HG03097 (cell line): ENCODE measurements around the gene SYNE2.
A peak's percentile ranks its signal among the peaks of the same experiment; 100 is the strongest.

Experiments
- ATAC-seq: cut with Tn5 transposase; IDR thresholded peaks from one replicate; pipeline ENCODE4 v1.9.1; 2021; ENCODE audit not compliant: unreplicated experiment, low FRiP score

The SYNE2 gene

DNA sequence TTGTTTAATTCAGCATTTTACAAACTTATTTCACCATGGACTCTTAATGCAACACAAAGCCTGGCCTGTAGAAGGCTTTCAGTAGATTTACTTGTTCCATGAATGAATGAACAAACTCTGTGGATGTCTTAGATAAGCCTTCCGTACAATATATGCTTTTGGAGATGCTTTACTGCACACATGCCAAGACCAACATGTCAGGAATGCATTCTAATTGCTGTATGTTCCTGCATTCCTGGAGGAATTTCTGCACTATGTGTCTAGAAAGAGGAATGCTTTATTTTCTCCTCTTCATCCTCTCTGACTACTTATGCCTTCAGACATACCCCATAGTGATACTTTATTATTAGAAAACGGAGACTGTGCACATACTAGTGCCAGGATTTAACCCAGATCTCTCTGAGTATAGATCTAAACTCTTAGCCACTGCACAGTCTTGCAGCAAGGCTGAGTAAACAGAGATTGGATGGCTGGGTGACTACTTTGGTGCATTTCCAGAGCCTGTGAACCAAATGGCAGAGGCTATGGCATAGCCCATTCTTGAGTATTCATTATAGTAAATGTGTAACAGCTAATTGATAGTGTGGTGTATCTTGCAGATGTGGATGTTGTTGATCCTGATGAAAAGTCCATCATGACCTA lies 108.2 kb downstream of the SYNE2 start:
- no peak for ATAC-seq

GRCh38 chr14:63962906-63963305 lies 110.1 kb downstream of the SYNE2 start:
- no peak for ATAC-seq

GRCh38 chr14:63963439-63963838 lies 110.6 kb downstream of the SYNE2 start:
- no peak for ATAC-seq

- no peak for ATAC-seq
These were observed 111.3 kb downstream of the SYNE2 start for GRCh38 chr14:63964113-63964512.

- no peak for ATAC-seq
These were observed 113.6 kb downstream of the SYNE2 start for GRCh38 chr14:63966407-63966806.

GRCh38 chr14:63972323-63972932 lies 119.6 kb downstream of the SYNE2 start:
- ATAC-seq: no peak

DNA sequence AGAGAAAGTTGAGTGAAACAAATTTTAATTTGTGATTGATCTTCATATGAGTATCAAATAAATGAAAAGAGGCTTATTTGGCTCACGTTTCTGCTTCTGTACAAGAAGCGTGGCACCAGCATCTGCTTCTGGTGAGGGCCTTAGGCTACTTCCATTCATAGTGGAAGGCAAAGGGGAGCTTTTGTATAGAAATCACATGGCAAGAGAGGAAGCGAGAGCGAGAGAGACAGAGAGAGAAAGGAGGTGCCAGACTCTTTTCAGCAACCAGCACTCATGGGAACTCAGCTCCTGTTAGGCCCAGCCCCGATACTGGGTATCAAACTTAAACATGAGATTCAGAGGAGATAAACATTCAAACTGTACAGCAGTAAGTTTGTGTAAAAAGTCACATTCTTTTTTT lies 121.4 kb downstream of the SYNE2 start:
- no peak for ATAC-seq

DNA sequence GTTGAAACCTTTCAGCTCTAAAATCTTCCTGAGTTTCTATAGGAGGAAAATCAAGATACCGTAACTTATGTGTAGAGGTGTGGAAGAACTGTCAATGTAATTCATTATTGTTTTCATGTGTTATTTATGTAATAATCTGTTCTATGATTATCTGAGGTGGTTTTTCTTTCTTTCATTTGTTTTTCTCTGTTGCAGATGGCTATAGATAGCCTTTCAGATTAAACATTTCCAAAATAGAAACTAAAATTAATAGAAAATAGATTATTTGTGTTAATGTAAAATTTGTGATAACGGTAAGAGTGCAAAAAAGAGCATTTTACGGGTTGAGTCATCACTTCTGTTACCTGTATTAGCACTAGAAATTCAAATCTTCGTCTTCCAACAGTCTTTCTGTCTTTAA lies 128.8 kb downstream of the SYNE2 start:
- no peak for ATAC-seq

GRCh38 chr14:63982156-63982555 lies 129.4 kb downstream of the SYNE2 start:
- ATAC-seq: no peak

- ATAC-seq: no peak
These were observed 129.8 kb downstream of the SYNE2 start for GRCh38 chr14:63982629-63983028.

- no peak for ATAC-seq
These were observed 134.2 kb downstream of the SYNE2 start for GRCh38 chr14:63986789-63987533.

- no peak for ATAC-seq
These were observed 135.8 kb downstream of the SYNE2 start for GRCh38 chr14:63988579-63988978.

GRCh38 chr14:63991833-63992232 lies 139.0 kb downstream of the SYNE2 start:
- no peak for ATAC-seq

GRCh38 chr14:63992858-63993257 lies 140.1 kb downstream of the SYNE2 start:
- ATAC-seq: no peak

DNA sequence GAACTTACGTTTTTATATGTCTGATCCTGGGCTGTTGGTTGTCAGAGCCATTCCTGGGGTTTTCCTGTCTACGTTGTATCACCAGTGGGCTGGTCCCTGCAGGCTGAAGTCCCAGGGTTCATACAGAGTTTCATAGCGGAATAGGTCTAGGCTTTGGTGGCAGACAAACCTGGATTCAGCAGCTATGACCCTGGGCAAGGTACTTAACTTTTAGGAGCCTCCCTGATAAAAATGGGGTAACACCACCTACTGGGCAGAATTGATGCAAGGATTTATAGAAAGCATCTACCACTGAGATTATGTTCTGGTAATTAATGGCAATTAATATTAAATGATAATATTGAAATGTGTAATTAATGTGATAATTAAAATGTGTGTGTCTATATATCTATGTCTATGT lies 141.2 kb downstream of the SYNE2 start:
- no peak for ATAC-seq

DNA sequence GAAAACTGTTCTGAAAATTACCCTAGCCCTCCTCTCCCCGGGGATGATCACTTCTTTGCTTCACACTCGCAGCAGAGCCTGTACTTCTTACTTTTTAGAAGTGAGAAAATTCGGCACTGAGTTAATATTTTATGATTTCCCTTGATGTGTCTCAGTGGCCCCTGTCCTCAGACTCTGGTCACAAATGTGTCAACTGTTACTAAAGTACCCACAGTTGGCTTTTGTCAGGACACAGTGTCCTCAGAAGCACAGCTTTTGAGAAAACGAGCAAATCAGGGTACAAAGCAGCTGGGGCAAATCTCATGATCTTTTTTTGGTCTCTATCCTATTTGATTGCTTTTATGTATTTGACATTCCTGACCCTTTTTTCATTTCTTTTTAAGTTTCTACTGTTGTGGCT lies 142.5 kb downstream of the SYNE2 start:
- ATAC-seq: no peak

DNA sequence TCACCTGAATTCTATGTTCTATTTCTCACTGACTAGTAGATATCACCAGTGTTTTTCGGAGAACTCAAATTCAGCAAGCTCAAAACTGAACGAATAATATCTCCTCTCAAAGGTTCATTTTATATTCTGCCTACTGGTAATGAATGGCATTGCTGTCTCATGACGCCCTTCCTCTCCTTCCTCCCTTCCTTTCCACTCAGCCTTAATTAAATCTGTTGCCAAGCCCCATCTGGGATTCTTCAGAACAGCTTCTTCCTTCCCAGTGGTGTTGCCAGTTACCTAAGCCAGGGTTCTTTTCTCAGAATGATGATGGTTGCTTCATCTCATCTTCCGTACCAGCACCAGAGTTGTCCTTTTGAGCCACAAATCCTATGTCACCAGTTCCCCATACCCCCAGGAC lies 143.2 kb downstream of the SYNE2 start:
- ATAC-seq: no peak

GRCh38 chr14:63996625-63997220 lies 143.9 kb downstream of the SYNE2 start:
- no peak for ATAC-seq

DNA sequence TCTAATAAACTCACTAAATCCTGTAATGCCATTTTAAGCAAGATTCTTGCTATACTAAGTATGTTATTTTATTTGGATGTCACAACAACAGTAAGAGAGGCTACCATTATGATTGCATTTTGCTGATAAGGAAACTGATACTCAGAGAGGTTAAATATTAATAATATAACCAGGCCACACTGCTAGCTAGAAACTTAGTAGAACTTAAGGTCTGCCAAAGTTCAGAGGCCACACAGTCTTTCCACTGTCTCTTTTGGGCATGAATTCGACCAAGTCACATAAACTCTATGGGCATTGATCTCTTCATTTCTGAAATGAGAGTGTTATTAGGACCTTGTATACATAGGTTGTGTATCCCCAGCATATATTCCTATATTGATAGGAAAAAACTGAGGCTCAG lies 147.9 kb downstream of the SYNE2 start:
- peak; percentile 59 for ATAC-seq

DNA sequence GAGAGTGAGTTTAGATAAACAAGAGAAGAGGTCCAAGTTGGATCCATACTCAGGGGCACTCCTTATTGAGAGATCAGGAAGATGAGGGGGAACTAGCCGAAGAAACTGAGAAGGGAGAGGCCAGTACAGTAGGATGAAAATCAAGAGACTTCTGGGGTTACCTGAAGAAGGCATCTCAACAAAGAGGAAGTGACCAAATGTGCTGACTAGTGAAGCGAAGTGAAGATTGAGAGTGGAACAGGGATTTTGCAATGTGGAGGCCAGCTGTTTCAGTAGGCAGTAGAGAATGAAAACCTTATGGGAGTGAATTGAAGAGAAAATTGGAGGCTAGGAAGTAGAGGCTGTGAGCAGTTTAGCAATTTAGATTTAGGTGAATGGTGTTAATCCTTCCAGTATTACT lies 153.0 kb downstream of the SYNE2 start:
- no peak for ATAC-seq

DNA sequence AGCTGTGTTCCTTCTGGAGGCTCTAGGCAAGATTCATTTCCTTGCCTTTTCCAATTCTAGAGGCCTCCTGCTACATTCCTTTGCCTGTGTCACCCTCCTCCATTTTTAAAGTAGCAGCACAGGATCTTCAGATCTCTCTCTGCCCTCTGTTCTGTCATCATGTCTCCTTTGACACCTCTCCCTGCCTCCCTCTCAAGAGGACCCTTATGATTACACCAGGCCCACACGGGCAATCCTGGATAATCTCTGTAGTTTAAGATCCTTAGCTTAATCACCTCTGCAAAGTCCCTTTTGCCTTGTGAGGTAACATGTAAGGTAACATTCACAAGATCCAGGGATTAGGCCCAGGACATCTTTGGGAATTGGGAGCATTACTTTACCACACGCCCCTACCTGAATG lies 155.2 kb downstream of the SYNE2 start:
- ATAC-seq: no peak

- ATAC-seq: no peak
These were observed 159.2 kb downstream of the SYNE2 start for GRCh38 chr14:64012003-64012402.
